Measurements from ENCODE around the gene GOLGA6L1.
"Not testable (repeated sequence)": the region's sequence is repeated elsewhere in the genome, so short reads cannot be mapped to it uniquely, and the experiment has no call there.

The GOLGA6L1 gene

GRCh38 chr15:23136722-23137121 lies at the start of gene GOLGA6L1:
TSS of gene GOLGA6L1 (minus strand) at chr15:23136822. CDS start at chr15:23136731, 91 bp downstream.
- DNase-seq: not testable (repeated sequence)

- DNase-seq: not testable (repeated sequence)
Observed at GRCh38 chr15:23181201-23181600, 44.6 kb upstream of the GOLGA6L1 start.

GRCh38 chr15:23180547-23180927 lies 43.9 kb upstream of the GOLGA6L1 start:
- DNase-seq: not testable (repeated sequence)

- DNase-seq: peak; percentile 16
Observed at GRCh38 chr15:23179768-23180546, 43.3 kb upstream of the GOLGA6L1 start.

DNA sequence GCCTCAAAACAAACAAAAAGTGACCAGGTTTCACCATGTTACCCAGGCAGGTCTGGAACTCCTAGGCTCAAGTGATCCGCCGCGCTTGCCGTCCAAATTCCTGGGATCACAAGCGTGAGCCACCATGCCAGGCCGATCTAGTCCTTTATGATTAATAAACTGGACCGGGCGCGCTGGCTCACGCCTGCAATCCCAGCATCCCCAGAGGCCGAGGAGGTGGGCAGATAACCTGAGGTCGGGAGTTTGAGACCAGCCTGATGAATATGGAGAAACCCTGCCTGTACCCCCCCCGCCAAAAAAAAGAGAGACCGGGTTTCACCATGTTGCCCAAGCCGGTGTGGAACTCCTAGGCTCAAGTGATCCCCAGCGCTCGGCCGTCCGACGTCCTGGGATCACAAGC lies 40.1 kb upstream of the GOLGA6L1 start:
- not testable (repeated sequence) for DNase-seq

DNA sequence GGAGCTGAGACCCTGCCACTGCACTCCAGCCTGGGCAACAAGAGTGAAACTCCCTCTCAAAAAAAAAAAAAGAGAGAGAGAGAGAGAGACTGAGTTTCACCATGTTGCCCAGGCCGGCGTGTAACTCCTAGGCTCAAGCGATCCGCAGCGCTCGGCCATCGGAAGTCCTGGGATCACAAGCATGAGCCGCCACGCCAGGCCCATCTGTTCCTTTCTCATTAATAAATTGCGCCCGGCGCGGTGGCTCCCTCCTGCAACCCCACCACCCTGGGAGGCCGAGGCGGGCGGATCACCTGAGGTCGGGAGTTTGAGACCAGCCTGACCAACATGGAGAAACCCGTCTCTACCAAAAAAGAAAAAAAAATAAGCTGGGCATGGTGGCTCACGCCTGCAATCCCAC lies 39.0 kb upstream of the GOLGA6L1 start:
- not testable (repeated sequence) for DNase-seq

- DNase-seq: not testable (repeated sequence)
Observed at GRCh38 chr15:23174609-23175140, 38.1 kb upstream of the GOLGA6L1 start.

- DNase-seq: not testable (repeated sequence)
Observed at GRCh38 chr15:23132787-23133186, 3.8 kb downstream of the GOLGA6L1 start.

DNA sequence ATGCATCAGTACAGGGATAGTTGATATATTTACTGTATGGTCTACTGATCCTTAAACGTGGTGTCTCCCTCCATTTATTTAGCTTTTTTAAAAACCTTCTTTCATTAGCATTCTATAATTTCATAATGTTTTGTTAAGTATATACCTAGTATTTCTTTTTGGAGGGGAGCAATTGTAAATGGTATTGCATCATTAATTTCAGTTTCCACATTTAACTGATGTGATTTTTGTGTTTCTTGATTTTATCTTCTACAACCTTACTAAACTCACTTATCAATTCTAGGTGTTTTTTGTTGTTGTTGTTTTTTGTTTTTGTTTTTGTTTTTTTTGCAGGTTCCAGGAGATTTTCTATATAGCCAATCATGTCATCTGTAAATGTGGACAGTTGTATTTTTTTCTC lies 18.4 kb downstream of the GOLGA6L1 start:
- DNase-seq: no peak

DNA sequence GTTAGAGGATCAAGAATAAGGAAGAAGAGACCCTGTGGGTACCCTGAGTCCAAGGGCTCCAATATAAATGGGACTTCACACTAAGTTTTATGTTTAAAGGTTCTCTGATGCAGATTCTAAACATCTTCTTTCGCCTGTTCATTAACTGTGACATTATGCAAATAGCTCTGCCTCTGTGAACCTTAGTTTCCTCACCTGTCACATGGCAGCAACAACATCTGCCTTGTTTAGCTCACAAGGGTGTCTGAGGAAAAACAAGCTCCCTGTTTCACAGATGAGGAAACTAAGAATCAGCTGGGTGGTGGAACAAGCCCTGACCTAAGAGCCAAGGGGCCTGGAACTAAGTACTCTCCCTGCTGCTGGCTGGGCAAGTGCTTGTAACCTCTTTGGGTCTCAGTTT lies 40.8 kb downstream of the GOLGA6L1 start:
- no peak for DNase-seq

DNA sequence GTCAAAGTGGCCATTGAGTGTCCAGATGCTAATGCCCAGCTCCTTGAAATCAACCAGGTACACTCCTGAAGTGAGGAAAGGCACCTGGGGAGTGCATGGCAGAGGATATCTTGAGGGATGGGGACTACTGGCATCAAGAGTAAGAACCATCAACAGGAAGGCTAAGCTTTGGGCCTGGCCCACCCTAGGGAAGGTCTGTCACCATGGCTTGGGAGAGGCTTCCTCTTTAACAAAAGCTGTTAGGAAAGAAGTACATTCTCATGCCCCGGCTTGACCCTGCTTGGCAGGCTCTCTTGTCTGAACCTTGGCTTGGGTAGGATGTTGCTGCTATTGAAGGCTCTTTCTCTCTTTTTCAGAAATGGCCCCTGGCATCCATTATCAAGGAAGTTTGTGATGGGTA lies 53.5 kb downstream of the GOLGA6L1 start:
- DNase-seq: no peak

DNA sequence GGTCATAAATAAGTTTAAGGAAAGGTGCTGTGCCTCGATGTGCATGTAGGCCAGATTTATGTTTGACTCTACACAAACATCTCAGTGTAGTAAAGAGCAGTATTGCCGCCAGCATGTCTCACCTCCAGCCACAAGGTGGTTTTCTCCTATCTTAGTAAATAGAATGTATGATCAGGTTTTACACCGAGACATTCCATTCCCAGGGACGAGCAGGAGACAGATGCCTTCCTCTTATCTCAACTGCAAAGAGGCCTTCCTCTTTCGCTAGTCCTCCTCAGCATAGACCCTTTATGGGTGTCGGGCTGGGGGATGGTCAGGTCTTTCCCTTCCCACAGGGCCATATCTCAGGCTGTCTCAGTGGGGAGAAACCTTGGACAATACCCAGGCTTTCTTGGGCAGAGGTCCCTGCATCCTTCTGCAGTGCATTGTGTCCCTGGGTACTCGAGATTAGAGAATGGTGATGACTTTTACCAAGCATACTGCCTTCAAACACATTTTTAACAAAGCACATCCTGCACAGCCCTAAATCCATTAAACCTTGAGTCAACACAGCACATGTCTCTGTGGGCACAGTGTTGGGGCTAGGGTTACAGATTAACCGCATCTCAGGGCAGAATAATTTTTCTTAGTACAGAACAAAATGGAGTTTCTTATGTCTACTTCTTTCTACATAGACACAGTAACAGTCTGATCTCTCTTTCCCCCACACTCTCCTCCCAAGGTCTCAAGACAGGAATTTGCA lies 54.5 kb downstream of the GOLGA6L1 start:
- DNase-seq: not testable (repeated sequence)

- no peak for DNase-seq
Observed at GRCh38 chr15:23081271-23081670, 55.4 kb downstream of the GOLGA6L1 start.

DNA sequence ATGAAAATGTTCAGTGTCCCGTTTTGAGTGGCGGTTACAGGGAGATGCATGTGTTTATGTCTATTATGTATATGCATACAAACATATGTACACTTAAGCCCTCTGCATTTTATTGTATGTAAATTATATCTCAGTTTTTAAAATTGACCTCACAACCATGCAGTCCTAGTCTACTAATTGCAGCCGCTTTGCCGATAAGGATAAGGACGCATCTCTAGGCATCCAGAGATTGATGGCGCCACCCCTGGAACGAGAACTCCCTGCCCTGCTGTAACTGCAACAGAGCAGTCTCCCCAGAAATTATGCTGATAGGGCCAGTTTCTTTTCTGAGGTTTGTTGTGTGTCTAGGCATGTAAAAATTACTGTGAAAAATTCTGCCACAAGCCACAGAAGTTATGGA lies 56.9 kb downstream of the GOLGA6L1 start:
- no peak for DNase-seq
